HG03457 (cell line): Measurements from ENCODE around the gene CMIP.
"Not testable (repeated sequence)": the region's sequence is repeated elsewhere in the genome, so short reads cannot be mapped to it uniquely, and the experiment has no call there.

ENCODE experiments used
- ATAC-seq: cut with Tn5 transposase; IDR thresholded peaks from one replicate; pipeline ENCODE4 v1.9.1; 2021; ENCODE audit warnings: moderate number of reproducible peaks; ENCODE audit not compliant: unreplicated experiment

The CMIP gene

DNA sequence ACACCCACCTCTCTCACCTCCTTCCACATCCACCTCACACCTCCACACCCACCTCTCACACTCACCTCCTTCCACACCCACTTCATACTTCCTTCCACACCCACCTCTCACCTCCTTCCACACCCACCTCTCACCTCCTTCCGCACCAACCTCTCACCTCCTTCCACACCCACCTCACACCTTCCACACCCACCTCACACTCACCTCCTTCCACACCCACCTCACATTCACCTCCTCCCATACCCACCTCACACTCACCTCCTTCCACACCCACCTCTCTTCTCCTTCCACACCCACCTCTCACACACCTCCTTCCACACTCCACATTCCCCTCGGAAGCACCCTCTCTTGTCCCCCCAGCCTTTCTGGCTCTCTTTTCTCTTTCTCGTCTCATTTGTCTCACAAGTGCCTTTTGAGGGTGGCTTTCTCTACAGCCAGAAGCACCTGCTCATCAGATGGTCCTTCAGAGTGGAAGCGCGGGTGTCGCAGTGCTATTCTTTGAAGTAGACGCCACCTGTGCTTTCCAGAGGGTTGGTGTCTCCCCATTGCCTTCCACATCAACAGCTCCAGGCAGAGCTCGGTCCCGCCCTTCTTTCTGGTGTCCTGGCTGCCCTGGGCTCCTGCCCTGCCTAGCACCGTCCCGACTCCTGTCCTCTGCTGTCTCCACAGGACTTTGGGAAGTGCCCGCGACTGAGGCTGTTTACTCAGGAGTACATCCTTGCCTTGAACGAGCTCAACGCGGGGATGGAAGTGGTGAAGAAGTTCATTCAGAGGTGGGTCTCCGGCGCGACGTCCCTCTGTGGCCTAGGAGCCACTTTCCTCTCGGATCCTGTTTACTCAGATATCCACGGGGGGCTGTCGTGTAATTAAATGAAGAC, 225.1 kb downstream of the CMIP start:
- ATAC-seq, result no peak

DNA sequence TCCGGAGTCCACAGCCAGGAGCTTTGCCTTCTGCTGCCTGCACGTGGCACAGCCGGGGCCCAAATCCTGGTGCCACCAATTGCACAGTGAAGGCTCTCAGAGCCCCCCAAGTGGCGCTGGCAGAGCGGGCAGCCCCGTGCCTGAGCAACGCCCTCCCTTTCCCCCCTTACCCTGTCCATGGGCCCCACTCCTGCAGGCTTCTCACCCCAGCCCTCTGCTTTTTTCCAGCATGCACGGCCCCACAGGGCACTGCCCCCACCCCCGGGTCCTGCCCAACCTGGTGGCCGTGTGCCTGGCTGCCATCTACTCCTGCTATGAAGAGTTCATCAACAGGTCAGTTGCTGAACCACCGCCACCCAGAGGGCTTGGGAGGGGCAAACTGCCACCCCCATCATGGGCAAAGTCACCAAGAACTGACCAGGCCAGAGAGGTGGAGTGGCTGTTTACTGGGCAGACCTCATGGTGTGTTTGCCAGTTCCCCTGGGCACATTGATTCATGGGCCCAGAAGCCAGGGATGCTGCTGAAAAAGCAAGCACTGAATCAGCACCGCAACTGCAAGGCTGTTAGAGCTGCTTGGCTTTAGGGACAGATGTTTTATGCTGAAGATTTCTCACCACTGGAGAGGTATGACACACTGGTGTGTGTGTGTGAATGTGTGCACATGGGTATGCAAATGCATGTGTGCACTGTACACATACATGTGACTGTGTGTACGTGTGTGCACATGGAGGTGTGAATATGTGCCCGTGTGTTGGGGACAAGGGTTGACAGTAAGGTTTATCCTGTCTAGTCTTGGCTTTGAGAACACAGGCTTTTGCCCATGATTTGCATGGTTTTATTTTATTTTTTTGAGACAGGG, 227.4 kb downstream of the CMIP start:
- no peak for ATAC-seq

DNA sequence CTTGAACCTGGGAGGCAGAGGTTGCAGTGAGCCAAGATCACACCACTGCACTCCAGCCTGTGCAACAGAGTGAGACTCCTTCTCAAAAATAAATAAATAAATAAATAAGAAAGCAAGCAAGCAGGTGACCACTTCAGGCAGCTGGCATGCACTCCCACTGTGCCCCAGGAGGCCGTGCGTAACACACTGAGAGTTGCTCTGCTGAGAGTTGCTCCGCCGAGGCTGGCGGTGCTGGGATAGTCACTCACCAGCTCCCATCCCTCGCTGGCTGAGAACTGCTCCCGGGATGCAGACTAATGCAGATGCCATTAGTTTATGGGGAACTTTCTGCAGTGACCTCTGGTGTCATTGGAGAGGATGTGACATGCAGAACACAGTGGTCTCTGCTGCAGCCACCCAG, 228.8 kb downstream of the CMIP start:
- ATAC-seq, result no peak

DNA sequence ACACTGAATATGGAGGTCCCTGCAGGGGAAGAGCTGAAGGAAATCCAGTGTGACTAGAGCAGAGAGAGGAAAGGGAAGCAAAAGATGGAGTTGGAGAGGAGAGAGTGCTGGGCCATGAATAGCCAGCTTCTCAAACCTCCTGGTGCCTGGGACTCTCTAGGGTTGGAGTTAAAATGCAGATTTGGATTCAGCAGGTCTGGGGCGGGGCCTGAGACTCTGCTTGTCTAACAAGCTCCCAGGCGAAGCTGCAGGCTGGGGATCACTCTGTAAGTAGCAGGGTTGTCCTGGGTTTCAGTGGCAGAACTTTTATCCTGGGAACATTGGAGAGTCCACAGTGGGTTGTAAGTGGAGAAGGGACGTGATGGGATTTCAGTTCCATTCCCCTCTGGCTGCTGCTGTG, 231.1 kb downstream of the CMIP start:
- no peak for ATAC-seq

DNA sequence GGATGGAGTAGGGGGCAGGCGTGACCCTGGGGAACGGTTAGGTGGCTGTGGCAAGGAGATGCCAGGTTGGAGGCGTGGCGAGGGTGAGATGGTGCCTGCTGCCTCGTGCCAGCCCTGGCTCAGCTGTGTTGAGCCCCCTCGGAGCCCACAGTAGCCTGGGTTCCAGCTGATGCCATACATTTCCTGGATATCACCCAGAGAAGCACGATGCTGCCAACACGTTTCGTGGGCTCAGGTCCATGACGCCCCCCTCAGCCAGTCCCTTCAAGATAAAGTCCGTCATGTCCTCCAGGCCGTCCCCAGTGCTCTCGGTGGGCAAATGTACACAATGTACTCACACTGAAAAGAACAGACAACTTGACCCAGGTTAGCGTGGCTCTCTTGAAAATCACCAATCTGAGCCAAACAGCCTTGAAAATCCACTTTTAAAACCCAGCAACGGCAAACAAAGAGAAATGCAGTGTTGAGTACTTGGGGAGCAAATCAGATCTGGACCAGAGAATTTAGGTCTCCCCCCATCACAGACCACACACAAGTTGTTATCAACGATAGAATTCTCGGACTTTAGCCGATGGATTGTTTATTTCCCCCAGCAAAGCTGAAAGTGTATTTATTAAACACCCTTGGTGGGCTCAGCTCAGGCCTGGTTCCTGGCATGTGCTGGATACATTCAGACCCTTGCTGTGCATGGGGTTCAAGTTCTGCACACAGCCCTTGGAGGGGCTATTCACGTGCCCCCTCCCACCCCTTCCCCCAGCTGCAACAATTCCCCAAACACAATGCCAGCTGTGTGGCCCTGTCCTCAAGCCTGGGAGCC, 231.7 kb downstream of the CMIP start:
- no peak for ATAC-seq

DNA sequence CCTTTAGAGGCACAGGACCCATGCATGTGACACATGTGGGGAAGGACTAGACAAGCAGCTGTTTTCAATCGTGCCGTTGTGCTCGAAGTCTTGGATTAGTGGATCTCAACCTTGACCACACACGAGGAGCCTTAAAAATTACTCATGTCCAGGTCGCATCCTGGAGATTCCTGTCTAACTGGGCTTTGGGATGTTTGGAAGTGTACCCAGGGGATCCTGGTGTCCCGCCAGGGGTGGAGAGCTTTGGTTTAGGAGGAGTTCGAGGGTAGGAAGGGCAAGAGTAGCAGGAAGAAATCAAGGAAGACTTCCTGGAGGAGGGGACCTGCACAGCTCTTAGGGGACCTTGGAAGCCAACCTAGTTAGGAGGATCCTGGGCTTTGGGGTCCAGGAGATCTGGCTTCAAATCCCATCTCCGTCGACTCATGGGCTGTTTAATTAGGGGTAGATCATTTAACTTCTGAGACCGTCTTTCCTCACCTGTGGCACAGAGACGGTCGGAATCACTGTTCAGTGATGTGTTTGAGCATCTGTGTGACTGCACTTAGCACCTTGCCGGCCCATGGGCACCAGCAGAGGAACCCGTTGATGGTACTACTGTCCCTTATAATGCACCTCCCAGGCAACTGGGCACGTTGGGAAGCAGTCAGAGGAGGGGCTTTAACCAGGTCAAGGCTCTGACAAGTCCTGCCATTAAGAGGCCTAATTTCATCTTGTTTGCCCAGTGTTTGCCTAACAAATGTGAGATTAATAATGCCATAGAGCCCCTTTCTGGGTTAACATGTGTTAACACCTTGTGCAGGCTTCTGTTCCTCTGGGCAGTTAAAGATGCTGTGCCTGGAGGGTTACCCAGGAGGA, 232.5 kb downstream of the CMIP start:
- ATAC-seq, result no peak

DNA sequence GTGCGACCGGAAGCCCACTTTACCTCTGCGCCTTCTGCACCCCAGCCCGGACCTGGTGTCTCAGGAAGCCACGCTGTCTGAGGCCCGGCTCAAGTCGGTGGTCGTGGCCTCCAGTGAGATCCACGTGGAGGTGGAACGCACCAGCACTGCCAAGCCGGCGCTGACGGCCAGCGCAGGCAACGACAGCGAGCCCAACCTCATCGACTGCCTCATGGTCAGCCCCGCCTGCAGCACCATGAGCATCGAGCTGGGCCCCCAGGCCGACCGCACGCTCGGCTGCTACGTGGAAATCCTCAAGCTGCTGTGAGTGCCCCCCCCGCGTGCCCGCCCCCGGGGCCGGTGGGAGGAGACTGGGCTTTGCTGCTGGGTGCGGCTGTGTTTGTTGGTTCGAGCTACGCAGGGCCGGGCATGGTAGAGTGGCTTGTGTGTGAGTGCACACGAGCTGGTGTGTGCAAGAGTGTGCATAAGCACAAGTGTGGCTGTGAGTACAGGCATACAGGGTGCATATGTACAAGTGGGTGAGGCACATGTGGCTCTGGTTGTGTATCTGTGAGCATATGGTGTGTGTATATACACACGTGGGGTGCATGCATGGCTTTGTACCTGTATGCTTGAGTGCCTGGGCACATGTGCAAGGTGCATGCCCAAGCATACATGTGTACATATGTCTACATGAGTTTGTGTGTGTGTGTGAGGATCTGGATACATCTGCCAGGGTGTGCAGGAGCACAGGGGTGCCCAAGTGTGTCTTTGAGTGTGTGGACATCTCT, 233.9 kb downstream of the CMIP start:
- no peak for ATAC-seq

DNA sequence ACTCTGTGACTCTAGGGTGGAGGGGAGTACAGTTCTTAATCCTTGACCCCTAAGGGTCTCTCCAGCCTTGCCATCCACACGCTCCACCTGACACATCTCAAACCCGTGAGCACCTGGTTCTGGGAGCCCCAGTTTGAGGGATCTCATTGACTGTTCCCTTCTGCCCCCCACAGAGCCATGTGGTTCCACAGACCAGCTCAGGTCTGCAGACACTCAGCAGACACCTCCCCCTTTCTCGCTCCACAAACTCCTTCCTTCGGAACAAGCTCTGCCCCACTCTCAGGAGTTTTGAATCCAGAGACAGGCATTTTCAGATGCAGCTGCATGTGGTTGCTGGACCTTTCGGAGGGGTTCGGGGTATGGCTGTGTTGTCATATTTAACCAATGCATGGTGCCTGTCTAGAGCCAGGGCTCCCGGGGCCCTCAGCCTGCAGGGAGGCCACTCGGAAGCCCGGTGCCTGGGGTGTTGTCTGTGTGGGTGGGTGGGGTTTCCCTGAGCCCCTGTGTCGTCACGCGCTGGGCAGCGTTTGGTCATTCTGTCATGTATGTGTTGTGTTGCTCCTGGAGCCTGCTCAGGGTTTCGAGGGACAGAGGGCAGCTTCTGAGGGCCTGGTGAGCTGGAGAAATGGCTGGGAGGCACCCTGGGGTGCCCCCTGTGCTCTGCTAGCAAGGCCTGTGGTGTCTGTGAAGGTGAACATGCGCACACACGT, 235.3 kb downstream of the CMIP start:
- no peak for ATAC-seq

DNA sequence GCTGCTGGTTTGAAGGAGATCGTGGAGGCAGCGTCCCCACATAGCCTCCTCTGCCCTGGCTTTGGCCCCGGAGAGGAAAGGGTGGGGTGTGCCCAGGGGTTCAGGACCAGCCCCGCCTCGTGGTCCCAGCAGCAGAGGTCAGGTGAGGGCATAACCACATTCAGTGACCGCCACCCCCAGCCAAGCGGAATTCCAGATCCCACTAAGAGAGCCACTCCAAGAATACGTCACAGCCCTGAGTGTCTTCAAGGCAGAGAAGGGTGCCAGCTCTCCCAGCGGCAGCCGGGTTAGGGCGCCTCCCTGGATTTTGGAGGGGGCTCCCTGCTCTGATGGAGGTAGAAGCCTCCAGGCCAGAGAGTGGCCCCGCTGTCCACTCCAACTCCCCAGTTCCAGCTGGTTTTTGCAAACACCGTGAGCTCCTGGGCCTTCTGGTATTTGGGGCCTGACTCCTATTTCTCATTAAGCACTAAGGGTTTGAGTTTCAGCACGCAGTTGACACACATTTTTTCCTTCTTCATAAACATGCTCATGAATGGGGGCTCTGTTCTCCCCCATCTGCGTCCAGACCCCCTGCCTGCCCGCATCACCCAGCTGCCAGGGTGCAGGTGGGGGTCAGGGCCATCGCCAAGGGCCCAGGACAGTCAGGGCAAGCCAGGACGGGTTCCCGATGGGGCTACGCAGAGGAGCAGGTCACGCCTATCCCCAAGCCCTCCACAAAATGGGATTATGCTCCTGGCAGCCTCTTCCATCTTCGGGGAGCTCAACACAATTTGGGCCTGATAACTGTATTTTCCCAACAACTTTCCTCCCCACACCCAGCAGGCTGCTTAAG, 236.1 kb downstream of the CMIP start:
- ATAC-seq, result no peak

DNA sequence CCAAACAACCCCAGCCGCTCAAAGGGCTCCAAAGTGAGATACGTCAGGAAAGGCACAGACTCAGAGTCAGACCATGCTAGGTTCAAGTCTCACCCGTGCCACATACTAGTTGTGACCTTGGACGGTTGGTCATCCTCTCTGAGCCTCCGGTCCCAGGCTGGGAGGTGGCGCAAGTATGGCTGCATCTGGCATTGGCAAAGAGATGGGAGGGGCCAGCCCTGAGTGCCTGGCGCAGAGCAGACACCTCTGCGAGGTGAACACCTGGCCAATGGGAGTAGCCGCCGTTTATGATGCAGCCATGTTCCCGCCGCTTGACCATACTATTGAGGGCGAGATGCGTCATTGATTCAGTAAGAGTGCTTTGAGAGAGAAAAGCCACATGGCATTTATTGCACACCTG, 236.7 kb downstream of the CMIP start:
- no peak for ATAC-seq

DNA sequence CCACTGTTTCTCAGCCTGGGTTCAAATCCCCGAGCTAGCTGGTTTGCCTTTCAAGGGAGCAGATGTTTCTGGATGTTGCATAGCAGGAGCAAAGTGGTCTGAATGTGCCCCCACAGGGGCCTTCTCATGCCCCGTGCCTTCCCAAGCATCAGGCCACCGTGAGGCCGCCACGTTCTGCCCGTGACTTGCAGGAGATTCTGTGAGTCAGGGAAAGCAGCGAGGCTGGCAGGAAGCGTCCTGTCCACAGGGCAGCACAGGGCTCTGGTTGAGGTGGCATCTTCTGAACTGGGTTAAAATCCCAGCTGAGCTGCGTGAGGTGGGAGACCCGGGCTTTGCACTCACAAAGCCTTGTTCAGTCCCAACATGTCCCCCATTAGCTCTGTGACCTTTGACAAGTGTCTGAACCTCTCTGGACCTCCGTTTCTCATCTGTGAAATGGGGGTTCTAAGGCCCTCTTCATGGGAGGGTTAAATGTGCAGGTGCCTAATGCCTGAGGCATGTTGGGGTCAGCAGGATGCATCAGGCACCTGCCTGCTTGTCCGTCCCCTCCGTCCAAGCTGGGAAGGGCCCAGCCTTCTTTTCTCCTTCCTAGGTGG, 239.7 kb downstream of the CMIP start:
- no peak for ATAC-seq

DNA sequence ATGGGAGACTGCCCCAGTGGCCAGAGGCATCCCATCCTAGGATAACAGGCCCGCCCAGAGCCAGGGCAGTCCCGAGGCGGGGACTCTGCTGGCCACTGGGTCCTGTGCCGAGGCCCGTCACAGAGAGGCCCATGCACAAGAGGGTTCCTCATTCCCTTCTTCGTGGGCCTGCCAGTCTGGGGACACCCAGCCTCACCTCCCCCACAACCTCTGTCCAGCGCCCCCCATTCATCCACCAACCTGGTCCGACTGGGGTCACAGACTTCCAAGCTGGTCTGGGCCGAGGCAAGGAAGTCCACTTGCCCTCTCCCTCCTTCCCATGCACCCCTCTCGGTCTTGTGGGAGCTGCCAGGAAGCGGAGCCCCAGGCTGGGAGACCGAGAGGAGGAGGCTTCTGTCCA, 240.3 kb downstream of the CMIP start:
- ATAC-seq, result no peak

DNA sequence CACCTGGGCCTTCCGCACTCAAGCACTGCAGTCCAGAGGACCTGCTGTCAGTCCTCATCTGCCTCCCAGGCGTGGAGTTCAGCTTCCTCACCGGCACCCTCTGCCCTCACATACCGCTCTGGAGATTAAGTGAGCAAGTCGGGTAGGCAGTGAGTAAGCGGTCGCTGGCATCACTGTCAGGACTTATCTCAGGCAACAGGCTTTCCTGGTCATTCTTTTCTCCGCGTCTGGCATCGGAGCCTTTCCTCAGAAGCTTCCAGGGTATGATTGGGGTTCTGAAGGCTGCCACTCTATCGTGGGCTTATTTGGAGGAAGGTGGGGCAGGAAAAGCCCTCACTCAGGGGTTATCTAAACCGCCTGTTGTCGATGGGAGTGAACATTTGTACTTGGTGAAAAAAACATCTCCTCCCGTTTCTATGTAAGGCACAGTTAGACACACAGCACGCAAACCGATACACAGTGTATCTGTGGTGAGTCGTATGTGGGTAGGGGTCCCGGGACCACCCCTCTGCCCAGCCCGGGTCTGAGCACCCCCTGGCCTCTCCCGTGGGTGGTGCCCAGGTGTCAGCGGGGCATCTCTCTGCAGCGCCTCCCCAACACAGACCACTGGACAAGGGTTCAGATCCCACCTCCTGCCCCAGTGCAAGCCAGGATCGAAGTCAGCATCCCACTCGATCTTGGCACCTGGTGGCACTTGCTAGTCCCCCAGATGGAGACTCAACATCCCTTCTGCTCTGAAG, 242.0 kb downstream of the CMIP start:
- no peak for ATAC-seq

DNA sequence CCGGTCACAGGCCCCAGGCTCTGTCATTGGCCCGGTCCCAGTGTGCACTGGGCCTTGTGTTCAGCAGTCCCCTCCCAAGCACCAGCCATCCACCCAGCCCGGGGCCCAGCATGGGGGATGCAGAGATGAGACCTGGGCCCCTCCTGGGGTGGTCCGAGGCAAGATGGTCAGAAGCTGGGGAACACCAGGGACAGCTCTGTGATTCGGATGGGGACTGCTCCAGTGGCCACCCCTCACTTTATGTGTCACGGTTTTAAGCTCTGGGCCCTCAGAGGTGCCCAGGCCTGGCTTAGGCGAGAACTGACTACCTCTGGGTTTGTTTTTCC, 242.5 kb downstream of the CMIP start:
- no peak for ATAC-seq

DNA sequence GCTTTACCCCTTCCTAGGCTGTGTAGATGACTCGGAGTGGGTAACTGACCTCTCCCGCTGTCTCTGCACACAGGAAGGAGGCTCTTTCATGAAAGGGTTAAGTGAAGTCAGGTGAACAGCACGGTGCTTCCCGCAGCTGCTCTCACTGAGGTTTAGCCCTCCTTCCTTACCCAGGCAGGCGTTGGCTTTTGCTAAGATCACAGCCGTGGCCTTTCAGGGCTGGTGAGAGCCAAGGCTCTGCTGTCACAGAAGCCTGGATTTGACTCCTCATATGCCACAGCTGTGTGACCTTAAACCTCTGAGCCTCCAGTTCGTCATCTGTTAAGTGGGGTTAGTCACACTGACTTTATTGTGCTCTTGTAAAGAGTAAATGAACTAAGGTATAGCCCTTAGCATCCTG, 243.6 kb downstream of the CMIP start:
- no peak for ATAC-seq

DNA sequence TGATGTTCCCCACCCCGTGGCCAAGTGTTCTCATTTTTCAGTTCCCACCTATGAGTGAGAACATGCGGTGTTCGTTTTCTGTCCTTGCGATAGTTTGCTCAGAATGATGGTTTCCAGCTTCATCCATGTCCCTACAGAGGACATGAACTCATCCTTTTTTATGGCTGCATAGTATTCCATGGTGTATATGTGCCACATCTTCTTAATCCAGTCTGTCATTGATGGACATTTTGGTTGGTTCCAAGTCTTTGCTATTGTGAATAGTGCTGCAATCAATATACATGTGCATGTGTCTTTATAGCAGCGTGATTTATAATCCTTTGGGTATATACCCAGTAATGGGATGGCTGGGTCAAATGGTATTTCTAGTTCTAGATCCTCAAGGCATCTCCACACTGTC, 244.2 kb downstream of the CMIP start:
- not testable (repeated sequence) for ATAC-seq

DNA sequence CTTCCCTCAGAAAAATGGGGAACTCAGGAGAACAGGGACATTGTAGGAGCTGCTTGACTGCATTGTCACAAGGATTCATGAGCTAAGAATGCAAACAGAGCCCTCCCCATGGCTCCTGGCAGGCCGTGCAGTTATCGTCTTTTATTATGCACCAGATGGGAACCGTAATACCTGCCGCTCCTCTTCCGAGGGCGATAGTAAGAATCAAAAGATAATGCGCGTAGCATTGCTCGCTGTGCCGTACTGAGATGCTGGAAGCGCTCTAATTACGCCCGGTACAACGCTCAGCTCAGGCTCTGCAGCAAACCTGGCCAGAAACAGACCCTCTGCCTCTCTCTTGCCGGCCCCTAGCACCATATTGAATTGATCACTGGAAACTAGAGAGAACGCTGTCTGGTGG, 247.4 kb downstream of the CMIP start:
- ATAC-seq, result no peak
